ENCODE data around the gene NEU4. TPM values are rescaled to one million over a fixed set of nuclear protein-coding genes. Genes with fewer than 3 reads are reported as not detected.

The NEU4 gene
- total and polyA plus RNA-seq, 2 of the 4 experiments (the other 2 are of a cell fraction) = not detected

- TF ChIP-seq MXI1 (IDR thresholded peaks at IDR 0.05; ENCODE audit: borderline replicate concordance, low read depth, low read length) (no peak), ELK1 (IDR thresholded peaks at IDR 0.05; ENCODE audit: borderline replicate concordance, low read depth, low read length) (no peak), NFE2L2 (IDR thresholded peaks at IDR 0.05; ENCODE audit: low read depth, low read length) (no peak), FOS (IDR thresholded peaks at IDR 0.05; ENCODE audit: low read depth, low read length) (no peak)
Observed at GRCh38 chr2:241803387-241804325, 5.3 kb upstream of the NEU4 start (continued).
